Dedifferentiated amniotic fluid mesenchymal stem cell (primary cell): ENCODE measurements around the gene TATDN2.
A peak's percentile ranks its signal among the peaks of the same experiment; 100 is the strongest.
"Not testable (repeated sequence)": the region's sequence is repeated elsewhere in the genome, so short reads cannot be mapped to it uniquely, and the experiment has no call there.

Experiments used
- DNase-seq: peaks from one replicate; pipeline ENCODE4 v3.0.0-alpha.2; 2016; ENCODE audit errors: extremely low spot score

TATDN2 gene

DNA sequence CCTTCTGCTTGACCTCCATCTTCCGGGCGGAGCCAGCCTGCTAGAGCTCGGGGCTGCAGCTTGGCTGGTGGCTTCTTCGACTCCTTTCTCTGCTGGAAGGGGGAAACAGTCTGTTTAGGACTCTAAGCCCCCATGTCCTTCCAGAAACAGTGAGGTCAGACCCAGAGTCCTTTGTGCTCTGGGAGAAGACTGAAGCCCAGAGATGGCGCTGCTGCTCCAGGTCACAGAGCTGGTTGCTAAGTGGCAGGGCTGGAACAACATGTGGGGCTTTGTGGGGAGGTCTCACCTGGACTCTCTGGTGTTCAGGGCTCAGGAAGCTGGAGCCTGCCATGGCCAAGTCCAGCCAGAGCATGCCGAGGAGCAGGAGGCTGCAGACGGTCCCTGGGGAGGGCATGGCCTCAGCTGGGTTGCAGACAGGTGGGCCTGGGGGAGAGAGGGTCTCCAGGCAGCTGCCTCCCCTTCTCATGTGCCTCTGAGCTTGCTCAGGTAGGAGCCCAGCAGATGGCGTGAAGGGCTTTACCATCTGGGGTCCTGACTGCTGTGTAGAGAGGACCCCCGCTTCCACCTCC lies 41.6 kb downstream of the TATDN2 start:
- DNase-seq: no peak

GRCh38 chr3:10290481-10291176 lies 42.4 kb downstream of the TATDN2 start:
- DNase-seq: no peak

DNA sequence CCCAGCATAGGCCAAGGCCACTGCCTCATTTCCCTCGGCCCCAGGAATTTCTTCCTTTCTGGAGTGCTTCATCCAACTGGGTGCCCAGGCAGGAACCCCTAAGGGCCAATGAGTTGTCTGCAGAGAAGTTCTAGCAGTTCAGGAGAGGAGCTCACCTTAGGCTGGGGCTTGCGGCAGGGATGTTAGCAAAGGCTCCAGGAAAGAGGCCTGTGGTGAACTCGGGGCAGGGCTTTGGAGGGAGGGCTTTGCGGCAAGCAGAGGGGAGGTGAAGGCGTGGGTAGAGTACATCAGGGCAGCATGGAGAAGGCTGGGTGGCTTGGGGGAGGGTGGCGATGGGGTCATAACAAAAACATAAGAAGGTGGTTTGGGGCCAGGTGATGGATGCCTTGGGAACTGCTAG lies 43.4 kb downstream of the TATDN2 start:
- DNase-seq: no peak

GRCh38 chr3:10292505-10293419 lies 44.5 kb downstream of the TATDN2 start, which contains the start of gene GHRL:
Gene GHRL, minus strand, starts transcription at chr3:10292947. Its CDS starts 2,767 bp downstream, at chr3:10290180.
- DNase-seq: no peak

GRCh38 chr3:10294030-10294586 lies 45.8 kb downstream of the TATDN2 start:
- DNase-seq: no peak

DNA sequence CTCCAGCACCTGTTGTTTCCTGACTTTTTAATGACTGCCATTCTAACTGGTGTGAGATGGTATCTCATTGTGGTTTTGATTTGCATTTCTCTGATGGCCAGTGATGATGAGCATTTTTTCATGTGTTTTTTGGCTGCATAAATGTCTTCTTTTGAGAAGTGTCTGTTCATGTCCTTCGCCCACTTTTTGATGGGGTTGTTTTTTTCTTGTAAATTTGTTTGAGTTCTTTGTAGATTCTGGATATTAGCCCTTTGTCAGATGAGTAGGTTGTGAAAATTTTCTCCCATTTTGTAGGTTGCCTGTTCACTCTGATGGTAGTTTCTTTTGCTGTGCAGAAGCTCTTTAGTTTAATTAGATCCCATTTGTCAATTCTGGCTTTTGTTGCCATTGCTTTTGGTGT lies 49.8 kb downstream of the TATDN2 start:
- not testable (repeated sequence) for DNase-seq

DNA sequence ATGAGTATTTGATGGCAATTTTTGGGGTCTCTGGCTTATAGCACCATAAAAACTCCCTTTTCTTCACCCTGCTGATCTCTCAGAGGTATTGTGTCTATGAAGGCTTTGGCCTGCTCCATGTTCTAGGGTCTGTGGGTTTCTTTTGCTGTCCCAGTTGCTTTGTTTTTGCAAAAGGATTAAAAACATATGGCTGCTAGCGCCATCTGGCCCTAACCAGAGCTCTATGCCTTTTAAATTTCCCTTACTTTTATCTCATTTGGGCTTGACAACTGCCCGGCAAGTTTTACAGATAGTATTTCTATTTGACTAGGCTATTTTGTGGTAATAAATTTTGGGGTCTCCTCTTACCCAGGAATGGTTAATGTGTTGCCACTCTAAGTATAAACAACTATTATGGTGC lies 50.9 kb downstream of the TATDN2 start:
- no peak for DNase-seq

GRCh38 chr3:10299679-10300078 lies 51.4 kb downstream of the TATDN2 start:
- DNase-seq: no peak

DNA sequence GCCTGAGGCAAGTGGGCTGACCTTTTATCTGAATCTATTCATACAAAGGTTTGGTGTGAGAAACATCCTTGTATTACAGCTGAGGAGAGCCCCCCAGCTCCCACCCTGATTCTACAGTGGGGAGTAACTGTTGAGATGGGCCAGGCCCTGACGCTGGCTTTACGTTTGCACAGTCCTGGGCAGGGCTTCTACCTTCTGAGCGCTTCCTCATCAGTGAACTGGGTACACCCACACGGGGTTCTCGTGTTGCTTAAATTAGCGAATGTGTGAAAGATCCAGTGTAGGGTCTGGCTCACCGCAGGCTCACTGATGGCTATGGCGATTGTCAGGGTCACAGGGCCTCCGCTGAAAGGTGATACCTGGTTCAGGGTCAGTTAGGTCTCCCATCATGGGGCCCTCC lies 51.8 kb downstream of the TATDN2 start:
- no peak for DNase-seq

GRCh38 chr3:10303105-10303504 lies 54.8 kb downstream of the TATDN2 start:
- DNase-seq: no peak

DNA sequence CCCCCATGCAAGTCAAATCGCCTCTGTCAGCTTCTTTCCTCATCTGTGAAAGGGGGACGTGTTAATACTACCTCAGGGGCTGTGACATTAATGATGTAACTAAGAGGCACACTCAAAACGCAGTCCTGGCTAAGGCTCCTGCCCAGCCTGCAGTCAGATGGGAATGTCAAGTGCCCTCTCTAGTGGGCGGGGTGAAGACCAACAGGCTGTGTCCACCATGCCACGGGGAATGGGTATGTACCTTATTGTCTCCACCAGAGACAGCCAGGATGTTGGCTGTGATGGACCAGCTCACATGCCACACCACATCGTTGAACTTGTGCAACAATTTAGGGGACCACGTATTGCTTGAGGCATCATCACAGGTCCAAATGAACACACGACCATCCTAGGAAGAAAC lies 55.5 kb downstream of the TATDN2 start:
- no peak for DNase-seq

DNA sequence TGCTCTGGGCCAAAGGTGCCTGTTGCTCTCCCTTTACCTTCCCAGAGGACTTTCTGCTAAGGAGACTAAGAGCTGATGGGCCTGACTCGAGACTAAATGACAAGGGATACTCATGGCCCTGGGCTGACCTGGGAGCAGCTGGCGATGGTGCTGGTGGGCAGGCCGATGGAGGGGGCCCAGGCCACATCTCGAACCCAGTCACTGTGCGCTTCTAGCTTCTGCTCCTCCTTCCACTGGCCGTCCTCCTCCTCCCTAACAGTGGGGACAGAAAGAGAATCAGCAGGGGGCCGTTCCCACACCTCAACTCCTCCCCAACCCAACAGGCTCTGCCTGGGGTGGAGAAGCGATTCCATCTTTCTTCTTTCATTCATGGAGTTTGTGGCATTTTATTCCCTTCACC lies 56.6 kb downstream of the TATDN2 start:
- DNase-seq: no peak

DNA sequence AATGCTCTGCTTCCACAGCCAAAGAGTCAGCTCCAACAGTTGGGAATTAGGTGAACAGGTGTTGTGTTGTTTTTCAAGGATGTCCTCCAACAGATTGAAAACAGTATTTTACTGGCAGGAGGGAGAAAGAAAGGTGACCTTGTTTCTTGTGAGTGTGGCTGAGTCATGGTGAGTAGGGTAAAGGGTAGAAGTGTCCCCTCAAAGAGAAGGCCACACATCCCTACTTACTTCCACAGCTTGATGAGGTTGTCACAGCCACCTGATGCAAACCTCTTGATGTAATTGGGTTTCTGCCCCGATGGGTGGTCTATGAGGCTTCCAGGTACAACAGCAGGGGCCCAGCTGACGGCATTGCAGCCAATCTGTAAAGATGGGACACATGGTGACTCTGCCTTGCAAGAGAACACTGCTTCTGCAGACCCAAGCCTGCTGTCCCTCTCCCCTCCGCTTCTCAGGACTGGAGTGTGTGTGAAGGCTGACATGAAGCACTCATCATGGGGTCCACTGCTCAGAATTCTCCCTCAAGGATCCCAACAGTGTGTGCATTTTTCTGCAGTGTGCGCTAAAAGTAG lies 57.2 kb downstream of the TATDN2 start:
- no peak for DNase-seq

DNA sequence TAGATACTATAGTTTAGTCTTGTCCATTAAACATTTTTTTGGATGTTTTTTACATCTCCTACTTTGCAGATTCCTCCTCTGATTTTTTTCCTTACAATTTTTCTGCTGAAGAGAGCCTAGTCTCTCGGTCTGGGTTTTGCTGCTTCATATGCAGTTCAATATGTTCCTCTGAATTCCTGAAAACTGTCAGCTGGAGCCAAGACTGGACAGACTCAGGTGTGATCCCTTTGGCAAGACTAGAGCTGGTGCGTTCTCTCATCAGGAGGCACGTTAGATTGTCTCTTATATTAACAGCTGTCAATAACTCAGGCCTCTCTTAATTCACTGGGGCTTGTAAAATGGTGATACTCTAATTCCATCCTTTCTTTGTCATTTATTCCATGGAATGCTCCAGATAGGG lies 57.9 kb downstream of the TATDN2 start:
- no peak for DNase-seq

DNA sequence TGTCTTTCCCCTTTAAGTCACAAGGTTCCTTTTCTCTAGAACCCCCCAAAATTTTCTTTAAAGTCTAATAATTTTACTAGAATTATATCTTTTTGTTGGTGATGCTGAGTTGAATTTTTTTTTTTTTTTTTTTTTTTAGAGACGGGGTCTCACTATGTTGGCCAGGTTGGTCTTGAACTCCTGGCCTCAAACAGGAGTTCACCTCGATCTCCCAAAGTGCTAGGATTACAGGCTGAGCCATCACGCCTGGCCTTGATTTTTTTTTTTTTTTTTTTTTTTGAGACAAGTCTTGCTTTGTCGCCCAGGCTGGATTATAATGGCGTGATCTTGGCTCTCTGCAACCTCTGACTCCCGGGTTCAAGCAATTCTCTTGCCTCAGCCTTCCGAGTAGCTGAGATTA lies 60.4 kb downstream of the TATDN2 start:
- DNase-seq: no peak

- no peak for DNase-seq
Observed at GRCh38 chr3:10309736-10310135, 61.5 kb downstream of the TATDN2 start.

DNA sequence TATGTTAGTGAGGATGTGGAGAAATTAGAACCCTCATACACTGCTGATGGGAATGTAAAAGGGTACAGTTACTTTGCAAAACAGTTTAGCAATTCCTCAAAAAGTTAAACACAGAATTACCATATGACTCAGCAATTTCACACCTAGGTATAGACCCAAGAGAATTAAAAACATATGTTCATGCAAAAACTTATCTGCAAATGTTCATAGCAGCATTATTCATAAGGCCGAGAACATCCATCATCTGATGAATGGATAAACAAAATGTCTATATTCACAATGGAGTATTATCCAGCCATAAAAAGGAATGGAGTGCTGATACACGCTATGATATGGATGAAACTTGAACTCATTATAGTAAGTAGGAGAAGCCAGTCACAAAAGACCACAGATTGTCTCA lies 62.3 kb downstream of the TATDN2 start:
- peak; percentile 34 for DNase-seq

GRCh38 chr3:10311710-10312109 lies 63.5 kb downstream of the TATDN2 start:
- no peak for DNase-seq

- no peak for DNase-seq
Observed at GRCh38 chr3:10312391-10312790, 64.1 kb downstream of the TATDN2 start.

GRCh38 chr3:10312861-10313260 lies 64.6 kb downstream of the TATDN2 start:
- DNase-seq: no peak

DNA sequence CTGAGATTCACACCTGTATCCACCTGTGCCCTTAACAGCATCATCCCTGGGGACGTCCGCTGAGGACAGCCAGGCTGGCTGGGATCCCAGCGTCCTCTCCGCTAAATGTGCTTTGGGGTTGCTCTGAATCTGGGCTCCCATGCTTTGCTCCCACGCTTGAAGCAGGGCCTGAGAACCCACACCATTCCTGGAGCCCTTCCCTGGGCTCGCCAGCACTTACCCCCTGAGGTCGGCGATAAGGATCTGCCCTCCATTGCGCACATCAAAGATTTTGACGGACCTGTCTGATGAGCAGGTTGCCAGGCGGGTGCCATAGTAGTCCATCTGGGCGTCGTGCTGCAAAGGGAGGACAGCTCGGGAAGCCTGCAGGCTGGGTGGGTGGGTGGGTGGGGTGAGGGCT lies 66.8 kb downstream of the TATDN2 start:
- no peak for DNase-seq

- DNase-seq: no peak
Observed at GRCh38 chr3:10315771-10316344, 67.6 kb downstream of the TATDN2 start.
